NCI-H2081 (cell line): ENCODE measurements around the gene KRT74.
A peak's percentile ranks its signal among the peaks of the same experiment; 100 is the strongest.
"Not testable (repeated sequence)": the region's sequence is repeated elsewhere in the genome, so short reads cannot be mapped to it uniquely, and the experiment has no call there.

Experiments
- DNase-seq, 2 experiments: peaks; one replicate each; lab custom pipeline; 2025; lab: John Stamatoyannopoulos, UW

The KRT74 gene

GRCh38 chr12:52602552-52602951 lies 28.9 kb upstream of the KRT74 start:
- no peak for DNase-seq

GRCh38 chr12:52601671-52602070 lies 28.0 kb upstream of the KRT74 start:
- DNase-seq = no peak

- DNase-seq = no peak
Measured at GRCh38 chr12:52600941-52601481, 27.4 kb upstream of the KRT74 start, which contains the start of gene KRT72. TSS of gene KRT72 (minus strand) at chr12:52601463. CDS start at chr12:52601452, 11 bp downstream.

GRCh38 chr12:52600475-52600874 lies 26.8 kb upstream of the KRT74 start:
- DNase-seq = no peak

GRCh38 chr12:52600071-52600470 lies 26.4 kb upstream of the KRT74 start:
- DNase-seq = no peak

- no peak for DNase-seq
Measured at GRCh38 chr12:52598966-52599365, 25.3 kb upstream of the KRT74 start.

GRCh38 chr12:52594237-52594636 lies 20.6 kb upstream of the KRT74 start:
- not testable (repeated sequence) for DNase-seq

- no peak for DNase-seq
Measured at GRCh38 chr12:52591521-52591920, 17.9 kb upstream of the KRT74 start.

GRCh38 chr12:52590021-52590420 lies 16.4 kb upstream of the KRT74 start:
- no peak for DNase-seq

GRCh38 chr12:52587563-52587962 lies 13.9 kb upstream of the KRT74 start:
- no peak for DNase-seq

- no peak for DNase-seq
Measured at GRCh38 chr12:52585946-52586345, 12.3 kb upstream of the KRT74 start.

- no peak for DNase-seq
Measured at GRCh38 chr12:52585066-52585465, 11.4 kb upstream of the KRT74 start.

- no peak for DNase-seq
Measured at GRCh38 chr12:52584156-52584682, 10.6 kb upstream of the KRT74 start.

GRCh38 chr12:52582971-52583456 lies 9.4 kb upstream of the KRT74 start:
- peak; percentile 45 to 62 for DNase-seq

GRCh38 chr12:52582486-52582885 lies 8.8 kb upstream of the KRT74 start:
- no peak for DNase-seq

GRCh38 chr12:52581481-52581880 lies 7.8 kb upstream of the KRT74 start:
- peak in 1 of 2 experiments; percentile 38 for DNase-seq

GRCh38 chr12:52581066-52581465 lies 7.4 kb upstream of the KRT74 start:
- DNase-seq = no peak

- peak in 1 of 2 experiments; percentile 28 for DNase-seq
Measured at GRCh38 chr12:52580496-52580895, 6.9 kb upstream of the KRT74 start.

GRCh38 chr12:52579468-52580465 lies 6.1 kb upstream of the KRT74 start:
- DNase-seq = no peak

- no peak for DNase-seq
Measured at GRCh38 chr12:52578469-52578868, 4.8 kb upstream of the KRT74 start.

- no peak for DNase-seq
Measured at GRCh38 chr12:52577316-52577715, 3.7 kb upstream of the KRT74 start.

- DNase-seq = no peak
Measured at GRCh38 chr12:52575948-52576347, 2.3 kb upstream of the KRT74 start.

GRCh38 chr12:52575256-52575655 lies 1.6 kb upstream of the KRT74 start:
- no peak for DNase-seq
